K562 (cell line): ENCODE results near the gene GANAB. TPM values are rescaled to one million over a fixed set of nuclear protein-coding genes. Genes with fewer than 3 reads are reported as not detected.

Experiments
- ATAC-seq: fragments of 200-7000 bp; cut with Tn5 transposase; 3 replicates; pipeline ENCODE4 v1.9.1; 2020; ENCODE audit warnings: moderate library complexity
- BruUV-seq: library from RNA; stranded (reverse); fragments of 400-500 nt; replicated peaks from 2 replicates; lab custom pipeline; 2021; lab: Mats Ljungman, UMichigan
- CTCF ChIA-PET: fragments of 300-600 bp; formaldehyde crosslinking; extraction: SDS; loops from one replicate; lab custom pipeline; 2021; ENCODE audit warnings: low intra/inter-chr PET ratio; lab: Yijun Ruan, JAX
- POLR2A ChIA-PET: fragments of 300-600, 350-650 bp; sonication (Branson Sonifier 250); formaldehyde crosslinking; extraction: SDS; loops from one replicate; lab custom pipeline; 2021; ENCODE audit warnings: antibody characterized with exemption, inconsistent platforms; lab: Yijun Ruan, JAX
- DNase-seq, 4 experiments: peaks; one replicate each; pipeline versions ENCODE4 v3.0.0 to v3.0.0-alpha.2; 2011 to 2018; ENCODE audit warnings: low spot score in 3 of 4, mixed read lengths in 3 of 4; ENCODE audit errors: extremely low read depth in 1 of 4
- FAIRE-seq: peaks from 2 replicates; lab custom pipeline; 2011; peaks lifted over from hg19 to GRCh38; lab: Jason Lieb, UNC
- H2AFZ ChIP-seq: 2 replicates; pipeline ENCODE4 v1.6.0; 2011; ENCODE audit warnings: low read depth, low read length, control low read depth, inconsistent platforms
- H3K27ac ChIP-seq: fragments of 200-600 bp; 3 replicates; pipeline ENCODE4 v1.8.0; 2011; ENCODE audit warnings: low read depth, mild to moderate bottlenecking, control low read depth, inconsistent platforms, low read length, moderate library complexity, mixed read lengths; ENCODE audit errors: extremely low read depth
- H3K27me3 ChIP-seq, 2 experiments: fragments of 300-600 bp in 1 of 2; 2 replicates in 1 of 2; 3 replicates in 1 of 2; pipeline versions ENCODE4 v1.6.0 to v1.8.0; 2011; ENCODE audit warnings: inconsistent platforms in 2 of 2, low read length in 2 of 2, mild to moderate bottlenecking in 1 of 2, mixed read lengths in 1 of 2, moderate library complexity in 1 of 2; ENCODE audit not compliant: control insufficient read depth in 2 of 2, insufficient read depth in 2 of 2
- H3K36me3 ChIP-seq: fragments of 300-600 bp; 3 replicates; pipeline ENCODE4 v1.8.0; 2011; ENCODE audit warnings: mild to moderate bottlenecking, low read length, inconsistent platforms; ENCODE audit not compliant: control insufficient read depth, insufficient read depth
- H3K4me1 ChIP-seq, 2 experiments: fragments of 200-600 bp in 1 of 2; replicated peaks in 1 of 2; 2 replicates in 1 of 2; 3 replicates in 1 of 2; pipeline versions ENCODE4 v1.5.1 to v1.8.0; 2011; ENCODE audit warnings: inconsistent platforms in 2 of 2, low read length in 2 of 2, mild to moderate bottlenecking in 1 of 2, mixed read lengths in 1 of 2, moderate library complexity in 1 of 2; ENCODE audit not compliant: control insufficient read depth in 2 of 2, insufficient read depth in 2 of 2
- H3K4me2 ChIP-seq: 2 replicates; pipeline ENCODE4 v1.6.1; 2011; ENCODE audit warnings: low read length, control low read depth, inconsistent platforms, mixed read lengths; ENCODE audit not compliant: insufficient read depth
- H3K4me3 ChIP-seq: fragments of 200-600 bp; sonication (generic), shearing (Covaris generic); 2 replicates; pipeline ENCODE4 v1.5.1; 2016; ENCODE audit warnings: control low read depth, inconsistent platforms
- H3K79me2 ChIP-seq: fragments of 200-600 bp; 3 replicates; pipeline ENCODE4 v1.8.0; 2011; ENCODE audit warnings: low read length, inconsistent platforms; ENCODE audit not compliant: control insufficient read depth, insufficient read depth
- H3K9ac ChIP-seq, 2 experiments: 2 replicates each; pipeline versions ENCODE4 v1.6.0 to v1.6.1; 2011; ENCODE audit warnings: low read depth in 2 of 2, low read length in 2 of 2, control low read depth in 1 of 2, inconsistent platforms in 1 of 2, mild to moderate bottlenecking in 1 of 2, mixed read lengths in 1 of 2; ENCODE audit not compliant: insufficient read depth in 1 of 2
- H3K9me1 ChIP-seq: one replicate; pipeline ENCODE4 v1.6.0; 2011; ENCODE audit warnings: inconsistent platforms, mild to moderate bottlenecking, low read length, moderate library complexity; ENCODE audit not compliant: control insufficient read depth, insufficient read depth
- H3K9me3 ChIP-seq: replicated peaks from 2 replicates; pipeline ENCODE4 v1.5.1; 2011; ENCODE audit warnings: low read depth, low read length, inconsistent platforms; ENCODE audit not compliant: control insufficient read depth, insufficient read depth
- H4K20me1 ChIP-seq: replicated peaks from 2 replicates; pipeline ENCODE4 v1.6.1; 2011; ENCODE audit warnings: low read length, inconsistent platforms, mixed read lengths; ENCODE audit not compliant: control insufficient read depth, insufficient read depth
- SAP30 ChIP-seq: fragments of 200-600 bp; sonication (generic); IDR thresholded peaks from 2 replicates; pipeline ENCODE4 v1.6.1; 2012; ENCODE audit warnings: borderline replicate concordance, low read depth, mild to moderate bottlenecking, moderate library complexity, low read length, control low read depth, inconsistent platforms; ENCODE audit not compliant: insufficient read depth, poor library complexity, severe bottlenecking
- TAF7 ChIP-seq: fragments of 450-650 bp; IDR thresholded peaks from 2 replicates; pipeline ENCODE4 v1.6.1; 2016; ENCODE audit warnings: missing genetic modification characterization, missing compliant biosample characterization
- ZNF512 ChIP-seq: IDR thresholded peaks from 2 replicates; pipeline ENCODE4 v1.6.1; 2016; ENCODE audit warnings: missing genetic modification characterization, missing compliant biosample characterization
- ZZZ3 ChIP-seq: fragments of 450-650 bp; IDR thresholded peaks from 2 replicates; pipeline ENCODE4 v1.6.1; 2016; ENCODE audit warnings: antibody characterized with exemption, mild to moderate bottlenecking, moderate library complexity
- WGBS: fragments of 100-300 bp; shearing (Covaris generic); methylation state at CpG from one replicate; pipeline ENCODE4 v1.1.6; 2016; ENCODE audit warnings: low coverage, mixed read lengths; ENCODE audit not compliant: insufficient coverage; ENCODE audit errors: missing lambda C conversion rate; 5-methylcytosine and 5-hydroxymethylcytosine counted together
- in situ Hi-C: fragments of 300-500 bp; cut with MboI; formaldehyde crosslinking; loops from 4 replicates; pipeline ENCODE4 v1.15.0; 2018; ENCODE audit warnings: inconsistent platforms, mixed read lengths
- intact Hi-C: fragments of 100-400 bp; cut with micrococcal nuclease; formaldehyde crosslinking; loops from 2 replicates; pipeline ENCODE4 v1.14.2; 2022
- polyA plus RNA-seq, 8 experiments: library from polyadenylated mRNA; depleted of rRNA in 4 of 8; stranded (reverse) in 5 of 8; unstranded in 3 of 8; fragments of >200 nt; fragmentation: Nextera tagmentation in 2 of 8; fragmentation: Illumina TruSeq in 1 of 8; extraction: Ambion mirVana in 2 of 8; extraction: Trizol in 1 of 8; gene quantifications; 2 replicates each; pipeline versions ENCODE4 v1.2.1 to v1.2.3, GENCODE V29; 2011 to 2014; ENCODE audit warnings: inconsistent platforms in 1 of 8, missing spikeins in 1 of 8
- total RNA-seq, 7 experiments: library from RNA; depleted of rRNA in 6 of 7; stranded (reverse); fragments of >200 nt in 6 of 7; fragmentation: Illumina TruSeq in 2 of 7; extraction: Trizol in 2 of 7; gene quantifications; 2 replicates each; pipeline versions ENCODE4 v1.2.1 to v1.2.3, GENCODE V29; 2011 to 2021; ENCODE audit warnings: low replicate concordance in 1 of 7

The GANAB gene
- total and polyA plus RNA-seq, 9 of the 15 experiments (the other 6 are each of a cell fraction or from before 2014, with no cell fraction given): 6.5 to 284 (median 161) TPM

DNA sequence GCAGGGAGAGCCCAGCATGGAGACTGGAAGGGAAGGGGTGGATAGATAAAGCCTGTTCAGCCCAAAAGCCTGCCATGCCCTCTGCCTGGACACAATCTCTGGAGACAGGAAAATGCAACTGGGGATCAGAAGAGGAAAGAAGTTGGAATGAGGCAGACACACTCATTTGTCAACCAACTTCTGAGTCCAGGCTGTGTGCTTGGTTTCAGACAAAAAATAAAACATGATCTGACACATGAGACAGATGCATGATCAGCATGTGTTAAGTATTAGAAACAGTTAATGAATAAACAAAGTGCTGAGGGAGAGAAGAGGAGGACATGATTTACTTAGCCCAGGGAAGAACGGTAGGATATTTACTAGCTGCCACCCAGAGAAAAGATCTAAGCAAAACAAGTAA is 42.1 kb upstream of the GANAB start:
- no peaks in the 10 kb centered on the region for H3K9me1 ChIP-seq
- BruUV-seq: no TSS peak
- no peak overlapping the region for H3K4me2 ChIP-seq
- CTCF ChIA-PET: no interaction called here
- H3K4me3 ChIP-seq: no peak overlapping the region
- ATAC-seq (no peak), DNase-seq (no peak), FAIRE-seq (no peak)
- no peaks in the 10 kb centered on the region for H4K20me1 ChIP-seq
- H3K9me3 ChIP-seq: no peaks in the 10 kb centered on the region
- peaks cover 33% of the 10 kb centered on the region for H3K36me3 ChIP-seq
- H3K27me3 ChIP-seq: no peaks in the 10 kb centered on the region
- H3K79me2 ChIP-seq: no peaks in the 10 kb centered on the region
- H3K9ac ChIP-seq: peak overlapping the region in 1 of 2 experiments; percentile 72; a peak in 1 of 4 replicates
- 22% methylated on average over 1 of the region's 1 CpG for WGBS
- TF ChIP-seq ZNF512 (tag) (no peak), ZZZ3 (no peak), TAF7 (no peak), SAP30 (no peak)
- intact Hi-C loops: no loop called here
- no peak overlapping the region for H3K27ac ChIP-seq
- POLR2A ChIA-PET: interaction anchor here (0.7 to 1.9 kb wide), 6 partner anchors 8 to 117 kb away, joined by 3 to 11 read pairs (median 4); partner anchors contain the start of genes C11orf98, CSKMT, NXF1 and UQCC3
- in situ Hi-C loops: no loop called here
- no peak overlapping the region for H2AFZ ChIP-seq
- peaks cover 0 to 10% of the 10 kb centered on the region in 2 experiments; a peak in 3 of 5 replicates for H3K4me1 ChIP-seq
